Spleen (tissue), 7 donors: Measurements from ENCODE around the gene GATAD2A.

Experiments
- POLR2A ChIP-seq, 3 donors: fragments of 450-650 bp; IDR thresholded peaks; one replicate each; pipeline ENCODE4 v1.5.1; 2017; ENCODE audit warnings: antibody characterized with exemption in 3 of 3, mild to moderate bottlenecking in 1 of 3
- POLR2AphosphoS5 ChIP-seq, 3 donors: sonication (generic); formaldehyde crosslinking; IDR thresholded peaks; one replicate each; pipeline ENCODE4 v1.5.1; 2017; ENCODE audit warnings: antibody characterized with exemption in 3 of 3
- TF ChIP-seq, protein P1 (sequence below), 11 experiments: fragments of 200-600 bp in 7 of 11; fragments of 450-650 bp in 4 of 11; sonication (generic) in 4 of 11; IDR thresholded peaks in 8 of 11; conservative IDR thresholded peaks in 3 of 11; 1 replicate in 7 of 11; 2 replicates in 4 of 11; pipeline versions ENCODE4 v1.4.0 to v1.8.0; 2016 to 2021; ENCODE audit warnings: antibody characterized with exemption in 11 of 11, inconsistent platforms in 4 of 11, mild to moderate bottlenecking in 1 of 11
- donor health status: DM: no; HTN: no; CAD: no; lungs with moderate emphysema.
- donor health status: DM: no; HTN: no; CAD: no.
- donor health status: DM: no; HTN: no; CAD: no.

DNA sequence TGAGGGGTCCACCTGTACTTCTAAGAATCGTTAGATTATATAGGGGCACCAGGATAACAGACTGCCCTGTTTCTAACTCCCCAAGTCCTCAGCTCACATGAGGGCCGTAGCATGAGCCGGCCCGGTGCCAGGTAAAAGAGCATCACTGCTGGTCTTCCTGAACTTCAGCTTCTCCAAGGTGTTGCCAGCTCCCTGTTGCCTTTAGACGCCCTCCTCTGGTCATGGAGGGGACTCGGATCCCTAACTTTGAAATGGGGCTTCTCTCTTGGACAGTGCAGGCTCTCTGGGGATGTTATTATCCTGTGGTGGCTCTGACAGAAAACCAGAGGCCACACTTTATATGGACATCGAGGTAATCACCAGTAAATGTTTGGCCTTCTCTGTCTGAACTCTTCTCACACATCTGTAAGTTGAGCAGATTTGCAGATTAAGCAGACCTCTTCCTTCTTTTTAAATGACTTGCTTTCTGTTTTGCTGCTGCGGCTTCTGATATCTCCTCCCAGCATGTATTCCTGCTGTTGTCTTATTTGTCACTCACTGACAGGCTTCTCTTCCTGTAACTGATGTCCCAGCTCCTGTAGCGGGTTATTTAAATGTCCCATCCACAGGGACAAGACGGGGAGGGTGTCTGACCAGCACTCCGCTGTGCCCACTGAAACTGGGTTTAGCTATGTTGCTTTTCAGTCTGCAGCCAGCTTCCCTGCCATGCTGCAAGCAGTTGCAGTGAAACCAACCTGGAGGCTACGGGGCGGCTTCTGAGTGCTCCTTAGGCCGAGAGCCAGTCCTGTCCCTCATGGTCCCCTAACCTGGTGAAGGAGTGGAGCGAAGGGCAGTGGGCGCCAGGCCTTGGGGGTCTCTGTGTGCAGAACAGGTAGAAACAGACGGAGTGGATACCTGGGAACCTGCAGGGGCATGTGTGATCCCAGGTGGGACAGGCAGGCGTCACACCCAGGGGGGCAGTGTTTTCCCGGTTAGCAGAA is 70.7 kb downstream of the GATAD2A start:
- TF ChIP-seq POLR2A (IDR thresholded peaks at IDR 0.05) (no peak), POLR2AphosphoS5 (IDR thresholded peaks at IDR 0.05) (no peak)
- TF ChIP-seq, protein P1, sequence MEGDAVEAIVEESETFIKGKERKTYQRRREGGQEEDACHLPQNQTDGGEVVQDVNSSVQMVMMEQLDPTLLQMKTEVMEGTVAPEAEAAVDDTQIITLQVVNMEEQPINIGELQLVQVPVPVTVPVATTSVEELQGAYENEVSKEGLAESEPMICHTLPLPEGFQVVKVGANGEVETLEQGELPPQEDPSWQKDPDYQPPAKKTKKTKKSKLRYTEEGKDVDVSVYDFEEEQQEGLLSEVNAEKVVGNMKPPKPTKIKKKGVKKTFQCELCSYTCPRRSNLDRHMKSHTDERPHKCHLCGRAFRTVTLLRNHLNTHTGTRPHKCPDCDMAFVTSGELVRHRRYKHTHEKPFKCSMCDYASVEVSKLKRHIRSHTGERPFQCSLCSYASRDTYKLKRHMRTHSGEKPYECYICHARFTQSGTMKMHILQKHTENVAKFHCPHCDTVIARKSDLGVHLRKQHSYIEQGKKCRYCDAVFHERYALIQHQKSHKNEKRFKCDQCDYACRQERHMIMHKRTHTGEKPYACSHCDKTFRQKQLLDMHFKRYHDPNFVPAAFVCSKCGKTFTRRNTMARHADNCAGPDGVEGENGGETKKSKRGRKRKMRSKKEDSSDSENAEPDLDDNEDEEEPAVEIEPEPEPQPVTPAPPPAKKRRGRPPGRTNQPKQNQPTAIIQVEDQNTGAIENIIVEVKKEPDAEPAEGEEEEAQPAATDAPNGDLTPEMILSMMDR (IDR thresholded peaks at IDR 0.05 in 8 of 11, conservative IDR thresholded peaks at IDR 0.05 in 3 of 11), result peak in 5 of 11 experiments; percentile 20 to 47 (median 36)
